Vagina (tissue), 2 donors: Measurements from ENCODE around the gene CADPS2.

ENCODE experiments used
- CTCF ChIP-seq, 3 experiments: fragments of 450-650 bp in 2 of 3; fragments of 200-600 bp in 1 of 3; sonication (generic) in 1 of 3; IDR thresholded peaks; one replicate each; pipeline ENCODE4 v1.5.1; 2017 to 2019; ENCODE audit warnings: antibody characterized with exemption in 3 of 3, mild to moderate bottlenecking in 2 of 3, moderate library complexity in 2 of 3
- POLR2A ChIP-seq, 2 donors: fragments of 450-650 bp; IDR thresholded peaks; one replicate each; pipeline ENCODE4 v1.6.1; 2017; ENCODE audit warnings: antibody characterized with exemption in 2 of 2, mild to moderate bottlenecking in 2 of 2, moderate library complexity in 2 of 2

GRCh38 chr7:122717356-122718089, 168.7 kb downstream of the CADPS2 start:
- TF ChIP-seq CTCF (IDR thresholded peaks at IDR 0.05) = no peak
- TF ChIP-seq POLR2A (IDR thresholded peaks at IDR 0.05) = no peak
